Activated naive CD4-positive, alpha-beta T cell treated with anti-CD3 and anti-CD28 coated beads, Interleukin-2, amount 50 U/mL, for 24 hours (primary cell): ENCODE results near the gene NXPH4.

Experiments used
- H3K27ac Mint-ChIP-seq: one replicate; pipeline ENCODE4 v1.8.0; 2021; ENCODE audit warnings: mild to moderate bottlenecking, mixed read lengths
- H3K27me3 Mint-ChIP-seq: one replicate; pipeline ENCODE4 v1.8.0; 2021; ENCODE audit warnings: mixed read lengths
- H3K36me3 Mint-ChIP-seq: one replicate; pipeline ENCODE4 v1.8.0; 2021; ENCODE audit warnings: mixed read lengths
- H3K4me1 Mint-ChIP-seq: one replicate; pipeline ENCODE4 v1.8.0; 2021; ENCODE audit warnings: mixed read lengths
- H3K4me3 Mint-ChIP-seq: one replicate; pipeline ENCODE4 v1.8.0; 2021; ENCODE audit warnings: mild to moderate bottlenecking, mixed read lengths
- H3K9me3 Mint-ChIP-seq: one replicate; pipeline ENCODE4 v1.8.0; 2021; ENCODE audit warnings: mixed read lengths

NXPH4 gene

GRCh38 chr12:57218030-57218853 is 1.6 kb downstream of the NXPH4 start:
- no peaks in the 10 kb centered on the region for H3K9me3 Mint-ChIP-seq
- H3K36me3 Mint-ChIP-seq: no peaks in the 10 kb centered on the region
- H3K4me1 Mint-ChIP-seq: peaks cover 63% of the 10 kb centered on the region
- no peak overlapping the region for H3K27ac Mint-ChIP-seq
- peaks cover 70% of the 10 kb centered on the region for H3K27me3 Mint-ChIP-seq
- H3K4me3 Mint-ChIP-seq: peak overlapping the region; percentile 24

DNA sequence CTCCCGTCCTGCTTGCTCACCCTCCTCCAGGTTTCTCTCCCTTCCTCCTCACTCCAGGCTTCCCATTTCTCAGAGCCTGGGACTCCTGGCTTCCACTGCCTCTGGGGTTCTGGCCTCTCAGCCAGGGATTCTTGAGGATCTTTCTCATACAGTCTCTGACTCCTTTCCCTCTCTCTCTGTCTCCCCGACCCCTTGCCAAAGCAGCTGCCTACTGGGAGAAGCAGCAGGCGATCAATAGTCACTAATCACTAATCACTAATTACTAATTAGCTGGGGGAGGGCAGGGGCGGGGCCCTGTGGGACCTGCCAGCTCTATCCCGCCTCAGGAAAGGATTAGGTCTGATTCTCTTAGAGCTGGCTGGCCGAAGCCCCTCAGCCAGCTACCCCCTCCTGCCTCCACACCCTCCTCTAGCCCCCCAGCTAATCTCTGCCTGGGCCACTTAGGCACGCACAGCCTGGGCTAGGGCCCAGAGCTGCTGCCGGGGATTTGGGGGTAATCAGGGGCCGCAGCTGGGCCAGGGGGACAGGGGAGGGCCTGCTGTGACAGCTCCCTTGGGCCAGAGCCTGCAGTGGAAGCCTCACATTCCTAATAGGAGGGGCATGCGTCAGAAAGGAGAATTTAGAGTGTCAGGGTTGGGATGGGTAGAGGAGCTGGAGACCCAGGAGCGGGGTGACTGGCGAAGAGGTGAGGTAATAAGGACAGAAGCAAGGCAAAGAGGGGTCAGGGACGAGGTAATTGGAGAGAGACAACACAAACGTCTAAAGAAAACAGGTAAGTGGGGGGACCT is 2.8 kb downstream of the NXPH4 start:
- H3K36me3 Mint-ChIP-seq: no peaks in the 10 kb centered on the region
- H3K9me3 Mint-ChIP-seq: no peaks in the 10 kb centered on the region
- H3K4me1 Mint-ChIP-seq: peaks cover 58% of the 10 kb centered on the region
- H3K27me3 Mint-ChIP-seq: peaks cover 74% of the 10 kb centered on the region
- no peak overlapping the region for H3K27ac Mint-ChIP-seq
- H3K4me3 Mint-ChIP-seq: no peak overlapping the region

- Mint-ChIP-seq H3K4me3 (no peak overlapping the region), H3K36me3 (no peaks in the 10 kb centered on the region), H3K9me3 (no peaks in the 10 kb centered on the region), H3K4me1 (peaks cover 58% of the 10 kb centered on the region), H3K27ac (peak overlapping the region; percentile 26), H3K27me3 (peaks cover 73% of the 10 kb centered on the region)
Observed at GRCh38 chr12:57219993-57220754, 3.6 kb downstream of the NXPH4 start.

DNA sequence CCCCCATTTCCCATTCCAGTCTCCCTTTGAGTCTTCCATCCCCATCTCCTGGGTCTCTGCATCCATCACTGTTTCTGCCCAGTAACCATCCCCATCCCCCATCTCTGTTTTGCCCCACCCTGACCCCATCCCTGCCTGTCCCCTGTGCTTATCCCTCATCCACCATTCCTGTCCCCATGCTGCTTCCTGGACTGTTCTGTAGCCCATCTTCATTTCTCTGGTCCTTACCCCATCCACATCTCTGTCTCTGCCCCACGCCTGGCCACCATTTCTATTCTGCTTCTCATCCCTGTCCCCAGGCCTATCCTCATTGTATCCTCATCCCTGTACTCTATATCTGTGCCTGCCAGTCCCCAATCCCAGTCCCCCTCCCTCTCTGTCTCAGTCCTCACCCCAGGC is 4.2 kb downstream of the NXPH4 start:
- Mint-ChIP-seq H3K9me3 (no peaks in the 10 kb centered on the region), H3K4me3 (peak overlapping the region; percentile 31), H3K36me3 (no peaks in the 10 kb centered on the region), H3K4me1 (peaks cover 58% of the 10 kb centered on the region), H3K27ac (peak overlapping the region; percentile 26), H3K27me3 (peaks cover 71% of the 10 kb centered on the region)

- Mint-ChIP-seq H3K36me3 (no peaks in the 10 kb centered on the region), H3K4me1 (peaks cover 60% of the 10 kb centered on the region), H3K27ac (peak overlapping the region; percentile 8), H3K9me3 (no peaks in the 10 kb centered on the region), H3K4me3 (no peak overlapping the region), H3K27me3 (peaks cover 71% of the 10 kb centered on the region)
Observed at GRCh38 chr12:57221169-57221917, 4.7 kb downstream of the NXPH4 start.

DNA sequence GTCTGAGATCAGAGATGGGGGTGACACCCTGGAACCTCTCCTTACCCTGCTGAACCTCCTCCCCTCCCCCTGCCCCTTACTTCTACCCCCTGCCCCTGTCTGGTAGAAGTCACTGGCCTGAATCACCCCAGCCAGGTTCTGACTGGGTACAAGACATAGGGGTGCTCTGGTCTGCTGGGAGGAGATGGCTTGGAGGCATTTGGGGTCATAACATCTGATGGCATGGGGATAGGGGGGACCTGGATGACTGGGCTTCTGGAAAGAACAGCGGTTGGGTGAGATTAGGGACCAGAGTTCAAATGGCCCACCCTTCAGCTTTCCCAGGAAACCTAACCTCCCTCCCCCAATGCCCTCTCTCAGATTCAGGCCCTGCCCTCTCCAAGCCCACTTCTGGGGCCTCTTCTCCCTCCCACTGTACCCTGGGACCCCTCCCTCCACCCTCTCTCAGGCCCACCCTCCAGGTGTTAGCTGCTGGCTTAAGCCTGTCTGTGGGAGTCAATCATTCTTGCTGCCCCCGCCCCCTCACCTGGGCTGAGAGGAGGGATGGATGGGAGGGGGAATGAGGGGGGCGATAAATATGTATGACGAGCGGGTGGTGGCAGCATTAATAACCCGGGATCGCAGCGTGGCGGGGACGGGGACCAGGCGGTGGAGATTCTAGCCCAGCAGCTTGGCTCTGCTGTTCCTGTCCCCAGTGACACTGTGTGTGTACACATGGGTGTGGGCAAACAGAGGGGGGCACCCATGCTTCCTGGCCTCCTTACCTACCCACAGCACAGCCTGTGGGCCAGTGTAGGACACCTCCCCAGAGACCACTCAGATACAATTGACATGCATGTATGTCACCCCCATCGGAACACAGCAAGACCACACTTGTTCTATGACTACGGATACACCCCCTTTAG is 5.9 kb downstream of the NXPH4 start:
- Mint-ChIP-seq H3K4me1 (peaks cover 64% of the 10 kb centered on the region), H3K27ac (peak overlapping the region; percentile 14), H3K4me3 (no peak overlapping the region), H3K36me3 (no peaks in the 10 kb centered on the region), H3K27me3 (peaks cover 73% of the 10 kb centered on the region), H3K9me3 (no peaks in the 10 kb centered on the region)

- H3K27ac Mint-ChIP-seq: peak overlapping the region; percentile 77
- H3K4me3 Mint-ChIP-seq: no peak overlapping the region
- peaks cover 66% of the 10 kb centered on the region for H3K4me1 Mint-ChIP-seq
- peaks cover 67% of the 10 kb centered on the region for H3K27me3 Mint-ChIP-seq
- no peaks in the 10 kb centered on the region for H3K9me3 Mint-ChIP-seq
- no peaks in the 10 kb centered on the region for H3K36me3 Mint-ChIP-seq
Observed at GRCh38 chr12:57223191-57224165, 6.9 kb downstream of the NXPH4 start.

DNA sequence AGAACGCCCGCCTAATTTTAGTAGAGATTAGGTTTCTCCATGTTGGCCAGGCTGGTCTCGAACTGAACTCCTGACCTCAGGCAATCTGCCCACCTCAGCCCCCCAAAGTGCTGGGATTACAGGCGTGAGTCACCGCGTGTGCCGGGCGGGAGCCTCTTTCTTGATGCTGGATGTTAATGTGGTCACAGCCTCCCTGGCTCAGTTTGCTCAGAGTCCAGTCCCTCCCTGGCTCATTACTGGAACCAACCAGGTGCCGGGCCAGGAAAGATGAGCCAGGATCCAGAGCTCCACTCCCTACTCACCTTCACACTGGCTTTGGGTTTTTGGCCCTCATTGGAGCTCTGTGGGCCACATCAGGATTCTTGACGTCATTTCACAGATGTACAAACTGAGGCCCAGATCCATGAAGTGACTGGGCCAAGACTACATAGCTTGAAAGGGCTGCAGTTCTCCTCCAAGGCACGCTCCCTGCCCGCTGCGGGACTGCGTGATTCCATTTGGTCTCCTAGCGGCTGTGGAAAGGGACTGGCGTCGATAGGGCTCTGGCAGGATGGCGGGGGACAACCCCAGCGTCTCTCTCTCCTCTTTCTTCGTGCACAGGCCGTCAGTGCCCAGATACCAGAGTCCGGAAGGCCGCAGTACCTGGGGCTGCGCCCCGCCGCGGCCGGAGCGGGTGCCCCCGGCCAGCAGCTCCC is 7.8 kb downstream of the NXPH4 start:
- no peaks in the 10 kb centered on the region for H3K9me3 Mint-ChIP-seq
- no peaks in the 10 kb centered on the region for H3K36me3 Mint-ChIP-seq
- peaks cover 58% of the 10 kb centered on the region for H3K27me3 Mint-ChIP-seq
- peaks cover 69% of the 10 kb centered on the region for H3K4me1 Mint-ChIP-seq
- H3K27ac Mint-ChIP-seq: no peak overlapping the region
- H3K4me3 Mint-ChIP-seq: no peak overlapping the region

- Mint-ChIP-seq H3K27ac (peak overlapping the region; percentile 4), H3K9me3 (no peaks in the 10 kb centered on the region), H3K36me3 (peaks cover 3% of the 10 kb centered on the region), H3K27me3 (peaks cover 53% of the 10 kb centered on the region), H3K4me3 (peak overlapping the region; percentile 33), H3K4me1 (peaks cover 70% of the 10 kb centered on the region)
Observed at GRCh38 chr12:57224973-57225679, 8.5 kb downstream of the NXPH4 start.

DNA sequence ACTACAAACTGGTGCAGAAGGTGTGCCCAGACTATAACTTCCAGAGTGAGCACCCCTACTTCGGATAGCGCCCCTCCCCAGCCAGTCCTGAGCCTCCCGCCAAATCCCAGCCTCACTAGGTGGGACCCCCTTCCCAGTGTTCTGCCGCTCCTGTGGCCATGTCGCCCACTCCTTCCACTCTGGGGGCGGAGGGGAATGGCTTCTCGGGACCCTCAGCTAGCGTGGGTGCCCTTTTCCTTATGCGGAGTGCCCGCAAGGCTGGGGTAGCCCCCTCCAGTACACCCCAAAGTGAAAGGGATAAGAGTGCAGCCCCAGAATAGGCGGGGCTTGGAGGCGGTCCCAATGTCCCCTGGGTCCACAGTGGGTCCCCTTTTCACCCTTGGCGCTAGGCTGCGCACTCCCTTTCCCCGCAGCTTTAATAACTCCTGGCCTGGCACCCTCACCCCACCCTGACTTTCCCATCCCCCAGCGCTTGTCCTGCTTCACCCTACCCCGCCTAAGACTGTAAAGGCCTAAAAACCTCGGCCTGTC is 9.2 kb downstream of the NXPH4 start:
- H3K9me3 Mint-ChIP-seq: no peaks in the 10 kb centered on the region
- H3K4me1 Mint-ChIP-seq: peaks cover 73% of the 10 kb centered on the region
- H3K4me3 Mint-ChIP-seq: peak overlapping the region; percentile 33
- H3K27ac Mint-ChIP-seq: peak overlapping the region; percentile 4
- peaks cover 49% of the 10 kb centered on the region for H3K27me3 Mint-ChIP-seq
- peaks cover 9% of the 10 kb centered on the region for H3K36me3 Mint-ChIP-seq

DNA sequence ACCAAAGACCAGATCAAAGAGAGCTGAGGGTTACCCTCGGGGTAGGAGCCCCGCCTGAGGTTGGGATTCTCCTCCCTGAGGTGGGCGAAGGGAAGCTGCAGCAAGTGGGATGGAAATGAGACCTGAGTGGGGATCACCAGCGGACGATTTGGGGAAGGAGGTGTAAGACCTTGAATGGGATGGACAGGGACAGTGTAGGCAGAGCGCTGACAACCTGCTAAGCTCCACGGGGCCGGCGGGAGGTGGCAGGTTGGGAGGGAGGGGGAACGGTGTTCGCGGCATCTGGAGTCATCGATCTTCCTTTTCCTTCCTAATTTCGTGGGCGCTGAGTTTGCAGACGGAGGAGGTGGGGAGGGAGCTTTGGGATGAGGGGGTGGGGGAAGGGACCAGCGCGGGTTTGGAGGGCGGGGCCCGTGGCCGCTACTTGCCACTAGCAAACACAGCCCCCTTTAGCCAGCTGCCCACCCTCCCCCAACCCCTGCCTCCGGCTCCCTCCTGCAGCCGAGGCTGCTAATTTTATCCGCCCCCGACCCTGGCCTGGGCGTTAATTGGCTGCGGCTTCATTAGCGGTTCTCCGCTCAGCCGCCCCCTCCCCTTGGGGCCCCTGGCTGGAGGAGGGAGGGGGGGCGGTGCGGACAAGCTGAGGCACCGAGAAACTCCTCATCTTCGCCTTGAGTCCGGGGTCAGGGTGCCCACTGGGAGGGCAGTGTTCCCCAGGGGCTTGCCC is 10.2 kb downstream of the NXPH4 start:
- Mint-ChIP-seq H3K27me3 (peaks cover 43% of the 10 kb centered on the region), H3K4me1 (peaks cover 67% of the 10 kb centered on the region)

More for the DNA sequence above, 10.2 kb downstream of the NXPH4 start:
- peaks cover 9% of the 10 kb centered on the region for H3K36me3 Mint-ChIP-seq
- no peaks in the 10 kb centered on the region for H3K9me3 Mint-ChIP-seq
- H3K27ac Mint-ChIP-seq: no peak overlapping the region
- peak overlapping the region; percentile 42 for H3K4me3 Mint-ChIP-seq
